Nephron (organoid): Measurements from ENCODE around the gene MED26.

Experiments used
- H3K27ac Mint-ChIP-seq, 3 experiments: 2 replicates each; pipeline ENCODE4 v1.8.0; 2020; ENCODE audit warnings: mixed read lengths in 3 of 3, mild to moderate bottlenecking in 2 of 3, moderate library complexity in 1 of 3
- H3K27me3 Mint-ChIP-seq: 2 replicates; pipeline ENCODE4 v1.8.0; 2021; ENCODE audit warnings: low read depth, mild to moderate bottlenecking, moderate library complexity, mixed read lengths
- H3K36me3 Mint-ChIP-seq: 2 replicates; pipeline ENCODE4 v1.8.0; 2020; ENCODE audit warnings: low read depth, mixed read lengths
- H3K4me1 Mint-ChIP-seq: 2 replicates; pipeline ENCODE4 v1.8.0; 2020; ENCODE audit warnings: mixed read lengths
- H3K4me3 Mint-ChIP-seq, 3 experiments: 2 replicates each; pipeline ENCODE4 v1.8.0; 2020; ENCODE audit warnings: mild to moderate bottlenecking in 3 of 3, mixed read lengths in 3 of 3, moderate library complexity in 2 of 3
- H3K9me3 Mint-ChIP-seq: 2 replicates; pipeline ENCODE4 v1.8.0; 2020; ENCODE audit warnings: mixed read lengths
- CTCF ChIP-seq, 3 experiments: fragments of 200-600 bp; sonication (generic); IDR thresholded peaks; one replicate each; pipeline ENCODE4 v1.5.0; 2021; ENCODE audit warnings: antibody characterized with exemption in 3 of 3; ENCODE audit not compliant: unreplicated experiment in 3 of 3

MED26 gene

GRCh38 chr19:16615808-16616207 lies 12.2 kb downstream of the MED26 start:
- H3K9me3 Mint-ChIP-seq, result no peaks in the 10 kb centered on the region
- no peak overlapping the region for H3K4me3 Mint-ChIP-seq
- peaks cover 26% of the 10 kb centered on the region for H3K4me1 Mint-ChIP-seq
- no peaks in the 10 kb centered on the region for H3K27me3 Mint-ChIP-seq
- H3K27ac Mint-ChIP-seq, result no peak overlapping the region
- H3K36me3 Mint-ChIP-seq, result no peaks in the 10 kb centered on the region
- no peak for TF ChIP-seq CTCF (IDR thresholded peaks at IDR 0.05; ENCODE audit: unreplicated experiment in 3 of 3)

DNA sequence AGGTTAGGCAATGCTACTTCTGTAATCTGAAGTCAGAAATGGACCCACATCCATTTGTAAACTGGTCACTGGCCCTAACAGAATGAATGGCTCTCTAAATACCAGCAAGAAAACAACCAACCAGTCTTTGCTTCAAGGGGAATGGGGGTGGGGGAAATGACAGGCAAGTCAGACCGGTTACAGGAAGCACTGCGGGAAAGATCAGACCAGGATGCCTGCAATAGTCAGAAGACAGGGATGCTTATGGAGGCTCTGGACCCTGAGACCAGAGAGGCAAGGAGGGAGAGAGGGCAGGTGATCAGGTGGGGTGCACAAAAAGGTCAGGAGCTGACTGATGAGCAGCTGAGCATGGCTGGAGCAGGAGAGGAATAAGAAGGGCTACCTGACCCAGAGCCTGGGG lies 13.1 kb downstream of the MED26 start:
- Mint-ChIP-seq H3K36me3 (no peaks in the 10 kb centered on the region), H3K27ac (peak overlapping the region in 1 of 3 experiments; percentile 4), H3K27me3 (no peaks in the 10 kb centered on the region), H3K9me3 (no peaks in the 10 kb centered on the region), H3K4me3 (no peak overlapping the region), H3K4me1 (peaks cover 22% of the 10 kb centered on the region)
- TF ChIP-seq CTCF (IDR thresholded peaks at IDR 0.05; ENCODE audit: unreplicated experiment in 3 of 3), result no peak

GRCh38 chr19:16613841-16614240 lies 14.2 kb downstream of the MED26 start:
- Mint-ChIP-seq H3K4me1 (peaks cover 19% of the 10 kb centered on the region), H3K27me3 (no peaks in the 10 kb centered on the region), H3K36me3 (no peaks in the 10 kb centered on the region), H3K27ac (no peak overlapping the region), H3K9me3 (no peaks in the 10 kb centered on the region), H3K4me3 (no peak overlapping the region)
- TF ChIP-seq CTCF (IDR thresholded peaks at IDR 0.05; ENCODE audit: unreplicated experiment in 3 of 3), result no peak

DNA sequence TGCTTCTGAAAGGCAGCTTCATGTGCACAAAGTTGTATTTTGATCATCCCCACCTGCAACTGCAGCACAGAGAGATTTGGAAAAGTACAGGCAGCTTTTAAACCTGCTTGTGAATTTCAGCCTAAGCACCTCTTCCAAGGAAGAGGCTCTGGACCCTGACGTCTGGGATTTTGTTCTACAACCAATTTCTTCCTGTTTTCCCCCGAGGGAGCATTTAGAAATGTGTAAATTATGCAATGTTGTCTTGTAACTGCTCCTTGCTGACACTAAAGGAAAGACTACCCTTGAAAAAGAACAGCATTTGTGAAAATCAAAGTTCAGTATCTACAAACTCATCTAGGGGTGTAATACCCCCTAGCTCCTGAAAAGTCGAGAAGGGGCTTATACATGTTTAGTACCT lies 15.4 kb downstream of the MED26 start:
- Mint-ChIP-seq H3K27me3 (no peaks in the 10 kb centered on the region), H3K27ac (no peak overlapping the region), H3K4me1 (peaks cover 30% of the 10 kb centered on the region), H3K4me3 (no peak overlapping the region), H3K36me3 (no peaks in the 10 kb centered on the region), H3K9me3 (no peaks in the 10 kb centered on the region)
- TF ChIP-seq CTCF (IDR thresholded peaks at IDR 0.05; ENCODE audit: unreplicated experiment in 3 of 3), result no peak

GRCh38 chr19:16611121-16611520 lies 16.9 kb downstream of the MED26 start:
- H3K9me3 Mint-ChIP-seq, result no peaks in the 10 kb centered on the region
- no peaks in the 10 kb centered on the region for H3K27me3 Mint-ChIP-seq
- no peak for TF ChIP-seq CTCF (IDR thresholded peaks at IDR 0.05; ENCODE audit: unreplicated experiment in 3 of 3)
- peaks cover 27% of the 10 kb centered on the region for H3K4me1 Mint-ChIP-seq
- H3K36me3 Mint-ChIP-seq, result no peaks in the 10 kb centered on the region
- H3K4me3 Mint-ChIP-seq, result no peak overlapping the region
- no peak overlapping the region for H3K27ac Mint-ChIP-seq

GRCh38 chr19:16609511-16610200 lies 18.3 kb downstream of the MED26 start:
- Mint-ChIP-seq H3K9me3 (no peaks in the 10 kb centered on the region), H3K36me3 (no peaks in the 10 kb centered on the region), H3K4me1 (peaks cover 41% of the 10 kb centered on the region), H3K27me3 (no peaks in the 10 kb centered on the region), H3K4me3 (no peak overlapping the region), H3K27ac (no peak overlapping the region)
- no peak for TF ChIP-seq CTCF (IDR thresholded peaks at IDR 0.05; ENCODE audit: unreplicated experiment in 3 of 3)
